ENCODE data around the gene PTBP2.
"Not testable (repeated sequence)": the region's sequence is repeated elsewhere in the genome, so short reads cannot be mapped to it uniquely, and the experiment has no call there.

PTBP2 gene

GRCh38 chr1:96741335-96741734 lies 19.8 kb downstream of the PTBP2 start:
- DNase-seq, result no peak

GRCh38 chr1:96746440-96747420 lies 25.1 kb downstream of the PTBP2 start:
- no peak for DNase-seq

GRCh38 chr1:96747565-96747964 lies 26.0 kb downstream of the PTBP2 start:
- no peak for DNase-seq

GRCh38 chr1:96748078-96748477 lies 26.5 kb downstream of the PTBP2 start:
- no peak for DNase-seq

GRCh38 chr1:96749618-96750017 lies 28.0 kb downstream of the PTBP2 start:
- DNase-seq, result no peak

- no peak for DNase-seq
These were observed 30.8 kb downstream of the PTBP2 start for GRCh38 chr1:96752394-96752793.

GRCh38 chr1:96756789-96757188 lies 35.2 kb downstream of the PTBP2 start:
- no peak for DNase-seq

GRCh38 chr1:96762586-96762985 lies 41.0 kb downstream of the PTBP2 start:
- DNase-seq, result not testable (repeated sequence)

- no peak for DNase-seq
These were observed 41.9 kb downstream of the PTBP2 start for GRCh38 chr1:96763514-96763913.

GRCh38 chr1:96764469-96764868 lies 42.9 kb downstream of the PTBP2 start:
- DNase-seq, result no peak

- DNase-seq, result no peak
These were observed 50.3 kb downstream of the PTBP2 start for GRCh38 chr1:96771847-96772246.

GRCh38 chr1:96772349-96772748 lies 50.8 kb downstream of the PTBP2 start:
- no peak for DNase-seq

GRCh38 chr1:96772972-96773371 lies 51.4 kb downstream of the PTBP2 start:
- DNase-seq, result no peak

- DNase-seq, result no peak
These were observed 60.6 kb downstream of the PTBP2 start for GRCh38 chr1:96782206-96782605.

- DNase-seq, result no peak
These were observed 61.3 kb downstream of the PTBP2 start for GRCh38 chr1:96782856-96783255.

- no peak for DNase-seq
These were observed 69.0 kb downstream of the PTBP2 start for GRCh38 chr1:96790599-96790998.

GRCh38 chr1:96792220-96792619 lies 70.6 kb downstream of the PTBP2 start:
- DNase-seq, result no peak

GRCh38 chr1:96801696-96802095 lies 80.1 kb downstream of the PTBP2 start:
- not testable (repeated sequence) for DNase-seq

- no peak for DNase-seq
These were observed 83.1 kb downstream of the PTBP2 start for GRCh38 chr1:96804648-96805047.

- no peak for DNase-seq
These were observed 86.6 kb downstream of the PTBP2 start for GRCh38 chr1:96808191-96808590.

- DNase-seq, result no peak
These were observed 94.3 kb downstream of the PTBP2 start for GRCh38 chr1:96815914-96816313.

GRCh38 chr1:96820107-96820506 lies 98.5 kb downstream of the PTBP2 start:
- no peak for DNase-seq

- DNase-seq, result no peak
These were observed 99.1 kb downstream of the PTBP2 start for GRCh38 chr1:96820671-96821070.

- DNase-seq, result no peak
These were observed 103.6 kb downstream of the PTBP2 start for GRCh38 chr1:96825231-96825630.

All from NCI-H1694 treated with DMSO at 0.1 percent for 48 hours (cell line).